ENCODE results near the gene CBARP. TPM values are rescaled to one million over a fixed set of nuclear protein-coding genes. Genes with fewer than 3 reads are reported as not detected.

The CBARP gene
- total RNA-seq, 6 experiments from 2014 or later: 0.15 to 0.62 (median 0.31) TPM

DNA sequence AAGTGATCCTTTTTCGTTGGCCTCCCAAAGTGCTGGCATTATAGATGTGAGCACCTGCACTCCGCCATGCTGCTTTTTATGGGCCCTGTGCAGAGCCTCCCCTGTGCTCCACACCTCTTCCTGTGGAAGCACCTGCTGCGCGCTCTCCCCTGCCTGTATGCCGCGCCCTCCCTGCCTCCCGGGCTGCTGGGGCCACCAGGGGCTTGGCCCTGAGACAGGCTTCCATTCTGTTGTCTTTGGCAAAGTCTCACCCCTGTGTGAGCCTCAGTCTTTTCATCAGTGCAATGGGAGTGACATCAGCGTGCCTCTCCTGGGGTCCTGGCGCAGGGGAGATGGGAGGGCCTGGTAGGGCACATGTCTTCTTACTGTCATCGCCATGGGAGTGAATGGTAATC is 38.8 kb upstream of the CBARP start:
- TF ChIP-seq POLR2A (IDR thresholded peaks at IDR 0.05): no peak
- TF ChIP-seq CTCF (IDR thresholded peaks at IDR 0.05): no peak
- peak overlapping the region in 1 of 3 donors; percentile 97 for H3K27ac ChIP-seq
- H3K4me3 ChIP-seq: peak overlapping the region in 2 of 3 donors; percentile 57 to 72

GRCh38 chr19:1275976-1276627 is 38.3 kb upstream of the CBARP start:
- DNase-seq (peak in 1 of 3 donors; percentile 74), ATAC-seq (no peak)
- Histone ChIP-seq H3K27ac (peak overlapping the region; percentile 84 to 97 (median 95)), H3K4me3 (peak overlapping the region; percentile 57 to 72 (median 70)), H3K9me3 (no peaks in the 10 kb centered on the region), H3K36me3 (peaks cover 7 to 45% (median 27%) of the 10 kb centered on the region in 4 donors), H3K27me3 (no peaks in the 10 kb centered on the region), H3K4me1 (peaks cover 0 to 49% (median 20%) of the 10 kb centered on the region in 4 donors)
- intact Hi-C loops (cut with DNase I): loop anchor here in 1 of 2 donors (5.0 kb wide), 1 partner anchor 121 kb away; no protein-coding TSS in a partner anchor
- 55% methylated on average over 7 of the region's 43 CpGs for WGBS (ENCODE audit: insufficient coverage, low coverage, low lambda C conversion rate, missing lambda C conversion rate)
- TF ChIP-seq CTCF (IDR thresholded peaks at IDR 0.05): no peak
- TF ChIP-seq POLR2A (IDR thresholded peaks at IDR 0.05): no peak

More for the DNA sequence above, 38.8 kb upstream of the CBARP start:
- Histone ChIP-seq H3K27me3 (no peaks in the 10 kb centered on the region), H3K4me1 (peaks cover 0 to 43% (median 18%) of the 10 kb centered on the region in 4 donors), H3K36me3 (peaks cover 7 to 40% (median 24%) of the 10 kb centered on the region in 4 donors), H3K9me3 (no peaks in the 10 kb centered on the region)
- 86% methylated on average over 5 of the region's 10 CpGs for WGBS (ENCODE audit: insufficient coverage, low coverage, low lambda C conversion rate, missing lambda C conversion rate)
- intact Hi-C loops (cut with DNase I): loop anchor here in 1 of 2 donors (5.0 kb wide), 1 partner anchor 121 kb away; no protein-coding TSS in a partner anchor
- DNase-seq (peak in 1 of 3 donors; percentile 35), ATAC-seq (no peak)

DNA sequence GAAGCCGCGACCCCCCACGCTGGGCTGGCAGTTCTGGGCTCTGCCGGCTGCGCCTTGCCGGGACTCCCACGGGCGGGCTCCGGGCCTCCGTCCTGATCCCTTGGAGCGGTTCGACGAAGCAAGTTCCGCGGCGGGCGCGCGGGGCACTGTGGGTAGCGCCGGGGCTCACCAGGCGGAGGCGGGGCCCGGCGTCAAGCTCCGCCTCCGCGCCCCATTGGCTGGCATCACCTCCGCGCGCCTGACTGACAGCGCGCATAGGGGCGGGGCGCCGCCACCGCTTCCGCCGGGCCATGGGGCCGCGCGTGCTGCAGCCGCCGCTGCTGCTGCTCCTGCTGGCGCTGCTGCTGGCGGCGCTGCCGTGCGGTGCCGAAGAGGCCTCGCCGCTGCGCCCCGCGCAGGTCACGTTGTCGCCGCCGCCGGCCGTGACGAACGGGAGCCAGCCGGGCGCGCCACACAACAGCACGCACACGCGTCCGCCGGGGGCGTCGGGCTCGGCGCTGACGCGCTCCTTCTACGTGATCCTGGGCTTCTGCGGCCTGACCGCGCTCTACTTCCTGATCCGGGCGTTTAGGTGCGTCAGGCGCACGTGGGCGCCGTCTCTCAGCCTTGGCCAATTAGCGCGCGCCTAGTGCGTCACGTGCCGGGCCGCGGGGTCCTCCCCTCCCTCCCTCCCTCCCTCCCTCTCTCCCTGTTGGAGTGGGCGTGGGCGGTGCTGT is 37.6 kb upstream of the CBARP start, which contains the start of gene FAM174C:
Gene FAM174C (plus strand): TSS at position 271 of the 716 bp plus-strand sequence. CDS start 20 bp downstream, at position 291.
- 0% methylated on average over 6 of the region's 98 CpGs for WGBS (ENCODE audit: insufficient coverage, low coverage, low lambda C conversion rate, missing lambda C conversion rate)
- peaks cover 10 to 49% (median 30%) of the 10 kb centered on the region in 4 donors for H3K36me3 ChIP-seq
- H3K4me3 ChIP-seq: peak within 1 kb of the TSS; percentile 57 to 72 (median 70)
- H3K9me3 ChIP-seq: no peaks in the 10 kb centered on the region
- peak in 1 of 4 donors; percentile 5 for TF ChIP-seq CTCF (IDR thresholded peaks at IDR 0.05)
- TF ChIP-seq POLR2A (IDR thresholded peaks at IDR 0.05): peak; percentile 93
- DNase-seq (peak; percentile 96 to 97 (median 97)), ATAC-seq (peak; percentile 65 to 86 (median 76))
- H3K4me1 ChIP-seq: peaks cover 0 to 55% (median 23%) of the 10 kb centered on the region in 4 donors
- no peaks in the 10 kb centered on the region for H3K27me3 ChIP-seq
- intact Hi-C loops (cut with DNase I): loop anchor here in 1 of 2 donors (5.0 kb wide), 1 partner anchor 122 kb away; no protein-coding TSS in a partner anchor
- peak within 1 kb of the TSS; percentile 84 to 97 (median 95) for H3K27ac ChIP-seq

- H3K9me3 ChIP-seq: no peaks in the 10 kb centered on the region
- DNase-seq (no peak), ATAC-seq (peak in 3 of 4 donors; percentile 1)
- H3K36me3 ChIP-seq: peaks cover 10 to 49% (median 30%) of the 10 kb centered on the region in 4 donors
- H3K27ac ChIP-seq: peak overlapping the region; percentile 84 to 97 (median 95)
- intact Hi-C loops (cut with DNase I): loop anchor here in 1 of 2 donors (5.0 kb wide), 1 partner anchor 122 kb away; no protein-coding TSS in a partner anchor
- 19% methylated on average over 13 of the region's 44 CpGs for WGBS (ENCODE audit: insufficient coverage, low coverage, low lambda C conversion rate, missing lambda C conversion rate)
- peaks cover 0 to 60% (median 25%) of the 10 kb centered on the region in 4 donors for H3K4me1 ChIP-seq
- no peak for TF ChIP-seq CTCF (IDR thresholded peaks at IDR 0.05)
- TF ChIP-seq POLR2A (IDR thresholded peaks at IDR 0.05): no peak
- H3K27me3 ChIP-seq: no peaks in the 10 kb centered on the region
- peak overlapping the region; percentile 57 to 72 (median 70) for H3K4me3 ChIP-seq
These were observed 37.1 kb upstream of the CBARP start for GRCh38 chr19:1274852-1275259.

Measured in right lobe of liver (tissue), 6 donors.